ENCODE measurements around the gene PDE11A. TPM values are rescaled to one million over a fixed set of nuclear protein-coding genes. Genes with fewer than 3 reads are reported as not detected.
A peak's percentile ranks its signal among the peaks of the same experiment; 100 is the strongest.

Gene PDE11A
- total RNA-seq, 2 donors from 2014 or later: 2.6 to 3.2 TPM

- Histone ChIP-seq H3K27me3 (no peaks in the 10 kb centered on the region), H3K27ac (peak overlapping the region; percentile 86), H3K4me3 (peak overlapping the region; percentile 35), H3K9ac (ENCODE audit: low read depth in 2 of 2, low read length in 2 of 2) (peak overlapping the region; percentile 58 to 84), H3K9me3 (no peaks in the 10 kb centered on the region), H3K36me3 (no peaks in the 10 kb centered on the region), H3K4me1 (no peaks in the 10 kb centered on the region)
- TF ChIP-seq, protein P1, sequence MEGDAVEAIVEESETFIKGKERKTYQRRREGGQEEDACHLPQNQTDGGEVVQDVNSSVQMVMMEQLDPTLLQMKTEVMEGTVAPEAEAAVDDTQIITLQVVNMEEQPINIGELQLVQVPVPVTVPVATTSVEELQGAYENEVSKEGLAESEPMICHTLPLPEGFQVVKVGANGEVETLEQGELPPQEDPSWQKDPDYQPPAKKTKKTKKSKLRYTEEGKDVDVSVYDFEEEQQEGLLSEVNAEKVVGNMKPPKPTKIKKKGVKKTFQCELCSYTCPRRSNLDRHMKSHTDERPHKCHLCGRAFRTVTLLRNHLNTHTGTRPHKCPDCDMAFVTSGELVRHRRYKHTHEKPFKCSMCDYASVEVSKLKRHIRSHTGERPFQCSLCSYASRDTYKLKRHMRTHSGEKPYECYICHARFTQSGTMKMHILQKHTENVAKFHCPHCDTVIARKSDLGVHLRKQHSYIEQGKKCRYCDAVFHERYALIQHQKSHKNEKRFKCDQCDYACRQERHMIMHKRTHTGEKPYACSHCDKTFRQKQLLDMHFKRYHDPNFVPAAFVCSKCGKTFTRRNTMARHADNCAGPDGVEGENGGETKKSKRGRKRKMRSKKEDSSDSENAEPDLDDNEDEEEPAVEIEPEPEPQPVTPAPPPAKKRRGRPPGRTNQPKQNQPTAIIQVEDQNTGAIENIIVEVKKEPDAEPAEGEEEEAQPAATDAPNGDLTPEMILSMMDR (IDR thresholded peaks at IDR 0.05): no peak
- DNase-seq: no peak
- intact Hi-C loops (cut with DNase I): no loop called here
These were observed 586 bp downstream of the PDE11A start for GRCh38 chr2:178072000-178072382.

DNA sequence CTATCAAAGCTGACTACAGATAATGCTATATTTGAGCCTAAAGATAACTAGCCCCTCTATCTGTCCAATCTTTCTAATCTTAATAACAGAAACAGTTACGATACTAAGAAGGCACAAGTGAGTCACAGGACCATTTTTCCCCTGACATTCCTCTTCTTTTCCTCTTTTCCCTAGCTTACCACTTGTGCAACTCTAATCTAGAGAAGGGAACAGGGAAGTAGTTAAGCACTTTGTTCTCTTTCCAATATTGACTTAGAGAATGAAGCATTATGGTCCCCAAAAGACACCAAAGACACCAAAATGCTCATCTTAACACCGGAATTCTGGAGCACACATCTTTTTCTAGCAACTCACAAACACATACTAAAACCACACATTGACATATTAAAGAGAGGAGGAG lies 1.8 kb downstream of the PDE11A start:
- intact Hi-C loops (cut with DNase I): no loop called here
- H3K9me3 ChIP-seq: no peaks in the 10 kb centered on the region
- no peak overlapping the region for H3K4me3 ChIP-seq
- no peak for DNase-seq
- H3K36me3 ChIP-seq: no peaks in the 10 kb centered on the region
- H3K9ac ChIP-seq (ENCODE audit: low read depth in 2 of 2, low read length in 2 of 2): no peak overlapping the region
- no peaks in the 10 kb centered on the region for H3K27me3 ChIP-seq
- no peak overlapping the region for H3K27ac ChIP-seq
- no peaks in the 10 kb centered on the region for H3K4me1 ChIP-seq
- TF ChIP-seq, protein P1 (IDR thresholded peaks at IDR 0.05): no peak

GRCh38 chr2:178069551-178069950 lies 3.0 kb downstream of the PDE11A start:
- H3K9ac ChIP-seq (ENCODE audit: low read depth in 2 of 2, low read length in 2 of 2): no peak overlapping the region
- H3K27me3 ChIP-seq: no peaks in the 10 kb centered on the region
- H3K4me3 ChIP-seq: no peak overlapping the region
- no peaks in the 10 kb centered on the region for H3K36me3 ChIP-seq
- no peak overlapping the region for H3K27ac ChIP-seq
- no peaks in the 10 kb centered on the region for H3K9me3 ChIP-seq
- TF ChIP-seq, protein P1 (IDR thresholded peaks at IDR 0.05): no peak
- H3K4me1 ChIP-seq: no peaks in the 10 kb centered on the region
- no peak for DNase-seq
- intact Hi-C loops (cut with DNase I): no loop called here

DNA sequence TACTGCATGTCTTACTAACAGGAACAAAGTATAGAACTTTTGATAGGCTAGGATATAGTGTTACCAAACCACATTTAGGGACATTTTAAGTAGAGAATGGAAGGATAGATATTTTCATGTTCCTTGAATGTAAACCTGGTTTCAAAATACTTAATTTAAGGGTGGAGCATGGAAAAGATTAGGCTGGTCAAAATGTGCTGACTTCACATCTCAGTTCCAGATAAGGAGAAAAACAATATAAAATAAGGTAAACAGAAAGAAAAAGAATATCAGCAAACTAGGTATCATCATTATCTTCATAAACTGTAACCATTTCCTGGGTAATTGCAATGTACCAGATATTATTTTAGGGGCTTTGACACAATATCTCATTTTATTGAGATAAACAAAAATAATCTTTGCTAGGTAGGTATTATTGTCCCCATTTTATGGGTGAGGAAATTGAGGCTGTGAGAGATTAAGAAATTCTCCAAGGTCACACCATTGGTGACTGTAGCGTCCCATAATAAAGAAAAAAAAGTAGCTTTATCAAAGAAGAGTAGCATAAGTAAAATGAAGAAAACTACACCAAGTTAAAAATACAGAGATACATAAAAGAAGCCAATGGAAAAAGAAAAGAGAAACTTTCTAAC lies 3.6 kb downstream of the PDE11A start:
- intact Hi-C loops (cut with DNase I): no loop called here
- no peaks in the 10 kb centered on the region for H3K9me3 ChIP-seq
- no peak for DNase-seq
- no peaks in the 10 kb centered on the region for H3K27me3 ChIP-seq
- no peak overlapping the region for H3K27ac ChIP-seq
- H3K36me3 ChIP-seq: no peaks in the 10 kb centered on the region
- H3K9ac ChIP-seq (ENCODE audit: low read depth in 2 of 2, low read length in 2 of 2): no peak overlapping the region
- H3K4me3 ChIP-seq: no peak overlapping the region
- no peaks in the 10 kb centered on the region for H3K4me1 ChIP-seq
- TF ChIP-seq, protein P1 (IDR thresholded peaks at IDR 0.05): no peak

- intact Hi-C loops (cut with DNase I): no loop called here
- TF ChIP-seq, protein P1 (IDR thresholded peaks at IDR 0.05): no peak
These were observed 5.5 kb downstream of the PDE11A start for GRCh38 chr2:178066890-178067669.

More at GRCh38 chr2:178066890-178067669, 5.5 kb downstream of the PDE11A start:
- H3K4me1 ChIP-seq: no peaks in the 10 kb centered on the region
- H3K9ac ChIP-seq (ENCODE audit: low read depth in 2 of 2, low read length in 2 of 2): no peak overlapping the region
- no peaks in the 10 kb centered on the region for H3K27me3 ChIP-seq
- DNase-seq: no peak
- H3K4me3 ChIP-seq: no peak overlapping the region
- no peaks in the 10 kb centered on the region for H3K36me3 ChIP-seq
- no peak overlapping the region for H3K27ac ChIP-seq
- no peaks in the 10 kb centered on the region for H3K9me3 ChIP-seq
